NAMALWA (cell line): ENCODE measurements around the gene IBA57.

Experiments used
- DNase-seq: peaks from one replicate; pipeline ENCODE4 v3.0.0-alpha.2; 2015; ENCODE audit warnings: low spot score

IBA57 gene

DNA sequence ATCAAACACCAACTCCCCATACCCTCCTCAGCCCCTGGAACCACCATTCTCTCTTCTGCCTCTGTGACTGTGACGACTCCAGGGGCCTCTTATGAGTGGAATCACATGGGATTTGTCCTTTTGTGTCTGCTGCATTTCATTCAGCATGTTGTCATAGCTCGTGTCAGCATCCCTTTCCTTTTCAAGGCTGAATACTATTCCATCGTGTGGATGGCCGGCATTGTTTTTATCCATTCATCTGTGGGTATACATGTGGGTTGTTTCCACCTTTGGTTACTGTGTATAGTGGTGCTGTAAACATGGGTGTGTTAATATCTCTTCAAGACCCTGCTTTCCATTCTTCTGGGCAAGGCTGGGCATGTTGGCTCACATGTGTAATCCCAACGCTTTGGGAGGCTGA lies 25.2 kb downstream of the IBA57 start:
- no peak for DNase-seq

DNA sequence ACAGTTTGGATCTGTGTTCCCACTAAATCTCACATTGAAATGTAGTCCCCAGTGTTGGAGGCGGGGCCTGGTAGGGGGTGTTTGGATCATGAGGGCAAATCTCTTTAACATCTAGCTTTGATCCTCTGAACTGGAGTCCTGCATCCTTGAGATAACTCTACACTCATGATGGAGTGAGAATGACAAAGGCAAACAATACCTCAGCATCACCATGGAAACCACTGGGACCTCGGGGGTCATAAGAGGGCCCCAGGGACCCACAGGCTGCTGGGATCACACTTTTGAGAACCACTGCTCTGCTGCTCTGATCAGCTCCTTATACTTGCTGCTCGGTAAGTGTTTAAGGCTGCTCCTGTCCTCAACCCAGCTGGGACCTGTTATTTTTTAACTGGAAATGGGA lies 28.8 kb downstream of the IBA57 start:
- no peak for DNase-seq

GRCh38 chr1:228194921-228195812 lies 29.6 kb downstream of the IBA57 start:
- no peak for DNase-seq

DNA sequence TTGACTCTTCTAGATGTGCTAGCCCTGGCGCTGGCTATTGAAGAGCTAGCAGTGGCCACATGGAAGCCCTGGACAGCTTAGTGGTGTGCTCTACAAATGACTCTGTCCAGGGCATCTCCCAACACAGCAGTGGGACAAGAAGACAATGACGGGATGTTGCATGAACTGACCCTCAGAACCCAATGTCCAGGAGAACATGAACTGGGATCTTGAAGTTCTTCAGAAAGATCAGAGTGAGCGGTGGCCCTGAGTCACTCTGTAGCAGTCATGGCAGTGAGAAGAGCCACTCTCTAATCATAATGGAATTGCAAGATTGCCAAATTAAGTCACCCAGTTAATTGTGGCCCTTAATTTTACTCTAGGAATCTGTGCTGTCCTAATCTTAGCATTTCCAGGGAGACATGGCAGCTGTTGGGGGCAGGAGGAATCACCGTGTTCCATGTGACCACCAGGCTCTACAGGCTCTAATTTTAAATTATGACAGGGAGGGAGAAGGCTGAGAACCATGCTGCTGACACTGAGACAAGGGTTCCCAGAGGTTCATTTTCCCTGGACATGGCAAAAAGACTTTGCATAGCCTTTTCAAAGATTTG lies 32.0 kb downstream of the IBA57 start:
- DNase-seq: no peak

GRCh38 chr1:228198977-228199590 lies 33.5 kb downstream of the IBA57 start:
- DNase-seq: no peak

DNA sequence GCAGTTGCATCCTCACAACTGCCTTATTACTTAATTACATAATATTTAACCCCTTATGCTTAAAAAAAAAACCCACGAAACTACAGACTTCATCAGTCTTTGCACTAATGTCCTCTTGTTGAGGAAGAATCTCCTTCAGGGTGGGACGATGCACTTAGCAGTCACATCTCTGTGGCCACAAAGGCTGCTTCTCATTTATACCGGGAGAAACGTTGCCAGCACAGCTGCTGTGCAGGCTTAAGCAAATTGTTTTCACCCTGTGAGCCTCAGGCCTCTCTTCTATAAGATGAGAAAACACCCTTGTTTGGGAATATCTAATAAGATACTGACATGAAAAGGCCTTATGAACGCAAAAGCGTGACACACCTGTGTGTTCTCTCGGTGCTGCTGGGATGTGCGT lies 39.4 kb downstream of the IBA57 start:
- no peak for DNase-seq

DNA sequence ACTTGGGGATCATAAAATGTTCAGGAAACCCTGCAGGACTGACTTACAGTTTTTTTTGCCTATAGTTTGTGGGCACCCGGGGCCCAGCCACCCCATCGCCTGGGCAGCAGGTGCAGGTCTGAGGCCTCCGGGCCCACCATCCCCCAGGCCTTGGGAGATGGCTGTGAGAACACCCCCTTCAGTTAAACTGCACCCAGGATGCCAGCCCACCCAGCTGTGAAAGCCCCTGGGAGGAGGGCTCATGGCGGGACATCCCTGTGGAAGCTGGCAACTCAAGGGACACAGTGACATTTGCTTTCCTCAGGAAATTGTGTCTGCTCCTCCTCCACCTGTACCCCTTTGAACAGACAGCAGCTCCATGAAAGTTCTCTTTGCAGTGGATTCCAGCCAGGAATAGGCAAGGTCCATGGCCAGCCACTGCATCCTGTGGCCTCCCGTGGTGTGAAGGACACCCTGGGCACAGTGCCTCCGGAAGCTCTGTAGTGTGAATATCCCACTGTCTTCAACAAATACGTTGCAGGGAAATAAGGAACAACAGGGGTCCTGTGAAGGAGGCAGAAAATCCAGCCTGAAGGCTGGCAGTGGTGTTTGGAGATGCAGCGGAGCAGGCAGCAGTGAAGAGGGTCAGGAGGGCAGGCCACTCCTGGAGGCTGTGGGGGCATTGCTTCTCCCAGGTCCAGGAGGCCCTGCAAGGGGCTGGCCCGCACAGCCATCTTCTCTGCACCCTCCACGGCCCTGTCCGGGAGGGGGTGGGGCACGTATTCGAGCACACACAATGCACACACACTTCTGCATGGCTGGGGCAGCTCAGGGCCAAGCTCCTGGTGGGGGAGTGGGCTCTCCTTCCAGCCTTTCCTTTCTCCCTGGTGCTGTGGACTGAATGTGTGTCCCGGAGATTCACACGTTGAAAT lies 40.2 kb downstream of the IBA57 start:
- DNase-seq: no peak

DNA sequence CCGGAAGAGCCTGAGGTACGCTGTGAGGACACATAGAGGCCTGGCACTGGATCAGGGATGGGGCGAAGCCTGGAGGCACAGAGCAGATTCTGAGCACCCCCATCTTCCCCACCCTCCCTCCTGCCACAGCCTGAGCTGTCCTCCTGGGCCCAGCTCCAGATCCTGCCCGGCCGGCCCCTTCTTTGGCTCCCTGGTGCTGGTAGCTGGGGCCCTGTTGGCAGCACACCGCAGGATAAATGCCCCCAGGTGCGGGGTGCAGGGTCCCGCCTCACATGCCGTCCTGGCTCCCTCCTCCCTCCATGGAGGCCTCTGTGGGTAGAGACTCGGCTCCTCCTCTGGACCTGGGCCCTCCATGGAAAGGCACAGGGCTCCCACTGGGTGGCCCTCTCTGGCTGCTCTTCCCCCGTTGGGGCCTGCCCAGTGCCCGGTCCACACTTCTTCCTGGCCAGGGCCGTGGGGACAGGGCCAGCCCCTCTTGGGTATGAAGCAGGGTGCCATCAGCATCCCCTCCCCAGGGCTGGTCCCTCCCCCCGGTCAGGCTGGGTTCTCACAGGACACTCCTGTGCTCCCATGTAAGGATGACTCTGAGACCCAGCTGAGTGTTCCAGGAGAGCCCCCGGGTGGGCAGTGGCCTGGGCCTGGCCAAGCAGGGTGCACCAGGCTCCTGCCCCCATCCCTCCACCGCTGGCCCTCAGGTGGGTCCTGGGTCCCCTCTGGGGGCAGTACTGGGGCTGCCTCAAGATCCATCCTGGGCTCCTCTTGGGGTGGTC lies 41.2 kb downstream of the IBA57 start:
- DNase-seq: no peak

- no peak for DNase-seq
These were observed 41.8 kb downstream of the IBA57 start for GRCh38 chr1:228207381-228207810.

GRCh38 chr1:228207851-228208821 lies 42.5 kb downstream of the IBA57 start, which contains the start of gene OBSCN:
TSS of gene OBSCN (plus strand) at chr1:228208044. CDS start at chr1:228211784, 3,740 bp downstream.
- no peak for DNase-seq

GRCh38 chr1:228208831-228209551 lies 43.4 kb downstream of the IBA57 start:
- no peak for DNase-seq

GRCh38 chr1:228209657-228210056 lies 44.1 kb downstream of the IBA57 start:
- DNase-seq: no peak

GRCh38 chr1:228210076-228210651 lies 44.6 kb downstream of the IBA57 start:
- no peak for DNase-seq

- no peak for DNase-seq
These were observed 45.3 kb downstream of the IBA57 start for GRCh38 chr1:228210712-228211530.

DNA sequence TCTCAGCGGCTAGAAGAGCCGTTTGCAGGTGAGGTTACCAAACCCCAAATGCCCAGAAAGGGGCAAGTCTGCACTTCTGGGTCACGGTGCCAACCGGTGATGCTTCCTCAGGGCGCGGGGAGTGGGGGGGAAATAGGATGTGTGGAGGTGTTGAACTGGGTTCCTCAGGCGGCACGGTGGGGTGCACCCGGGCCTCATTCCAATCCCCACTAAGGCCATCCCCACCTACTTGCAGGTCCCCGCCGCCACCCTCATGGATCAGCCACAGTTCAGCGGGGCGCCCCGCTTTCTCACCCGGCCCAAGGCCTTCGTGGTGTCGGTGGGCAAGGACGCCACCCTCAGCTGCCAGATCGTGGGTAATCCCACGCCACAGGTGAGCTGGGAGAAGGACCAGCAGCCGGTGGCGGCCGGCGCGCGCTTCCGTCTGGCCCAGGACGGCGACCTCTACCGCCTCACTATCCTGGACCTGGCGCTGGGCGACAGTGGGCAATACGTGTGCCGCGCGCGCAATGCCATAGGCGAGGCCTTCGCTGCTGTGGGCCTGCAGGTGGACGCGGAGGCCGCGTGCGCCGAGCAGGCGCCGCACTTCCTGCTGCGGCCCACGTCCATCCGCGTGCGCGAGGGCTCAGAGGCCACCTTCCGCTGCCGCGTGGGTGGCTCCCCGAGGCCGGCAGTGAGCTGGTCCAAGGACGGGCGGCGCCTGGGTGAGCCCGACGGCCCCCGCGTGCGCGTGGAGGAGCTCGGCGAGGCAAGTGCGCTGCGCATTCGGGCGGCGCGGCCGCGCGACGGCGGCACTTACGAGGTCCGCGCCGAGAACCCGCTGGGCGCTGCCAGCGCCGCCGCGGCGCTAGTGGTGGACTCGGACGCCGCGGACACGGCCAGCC lies 46.2 kb downstream of the IBA57 start:
- no peak for DNase-seq

- no peak for DNase-seq
These were observed 46.9 kb downstream of the IBA57 start for GRCh38 chr1:228212415-228212965.
